ENCODE data around the gene NPRL2. TPM values are rescaled to one million over a fixed set of nuclear protein-coding genes. Genes with fewer than 3 reads are reported as not detected.
A peak's percentile ranks its signal among the peaks of the same experiment; 100 is the strongest.

The NPRL2 gene
- total RNA-seq, 1 experiment from 2014 or later, result 20.6 TPM

- TF ChIP-seq ZNF138 (CRISPR knock-in tag; conservative IDR thresholded peaks at IDR 0.05) (peak; percentile 84), TP53 (CRISPR knock-in tag; IDR thresholded peaks at IDR 0.05) (peak; percentile 94; the same call in 1 of the 2 replicates), ARID4B (CRISPR knock-in tag; IDR thresholded peaks at IDR 0.05; ENCODE audit: borderline replicate concordance) (peak; percentile 93; the same call in 1 of the 2 replicates), SMAD4 (CRISPR knock-in tag; IDR thresholded peaks at IDR 0.05) (peak; percentile 75; the same call in 1 of the 2 replicates), USF2 (CRISPR knock-in tag; IDR thresholded peaks at IDR 0.05) (peak; percentile 42), KAT7 (CRISPR knock-in tag; IDR thresholded peaks at IDR 0.05; ENCODE audit: borderline replicate concordance) (peak; percentile 4), ZNF423 (CRISPR knock-in tag; IDR thresholded peaks at IDR 0.05) (no peak), NR3C1 (CRISPR knock-in tag; conservative IDR thresholded peaks at IDR 0.05; ENCODE audit: low read depth) (no peak), STAT6 (CRISPR knock-in tag; conservative IDR thresholded peaks at IDR 0.05; ENCODE audit: low read depth) (peak; percentile 48; the same call in 1 of the 2 replicates), MAX (CRISPR knock-in tag; IDR thresholded peaks at IDR 0.05) (peak; percentile 98), TEAD1 (CRISPR knock-in tag; IDR thresholded peaks at IDR 0.05) (peak; percentile 94), MYBL2 (CRISPR knock-in tag; IDR thresholded peaks at IDR 0.05) (no peak), ZNF232 (CRISPR knock-in tag; IDR thresholded peaks at IDR 0.05) (peak; percentile 93; the same call in 1 of the 2 replicates), SOX15 (CRISPR knock-in tag; IDR thresholded peaks at IDR 0.05) (no peak), ETV6 (CRISPR knock-in tag; IDR thresholded peaks at IDR 0.05) (peak; percentile 96), JAZF1 (CRISPR knock-in tag; IDR thresholded peaks at IDR 0.05) (no peak)
Measured at GRCh38 chr3:50350527-50351322, at the start of gene NPRL2, which contains the start of gene CYB561D2 (continued).

GRCh38 chr3:50396502-50396901 is 45.9 kb upstream of the NPRL2 start:
- no peak overlapping the region for H3K27ac Mint-ChIP-seq
- H3K4me3 Mint-ChIP-seq, result no peak overlapping the region
- ATAC-seq (no peak), DNase-seq (ENCODE audit: low spot score) (no peak)
- H3K36me3 Mint-ChIP-seq, result no peaks in the 10 kb centered on the region
- H3K9me3 Mint-ChIP-seq, result no peaks in the 10 kb centered on the region
- H3K27me3 Mint-ChIP-seq (ENCODE audit: low read depth), result no peaks in the 10 kb centered on the region
- ChIA-PET POLR2A (no interaction called here), CTCF (interaction anchor here (0.9 to 2.1 kb wide), 2 partner anchors 19 to 146 kb away, joined by 3 to 7 read pairs; no protein-coding TSS in a partner anchor)
- no peaks in the 10 kb centered on the region for H3K4me1 Mint-ChIP-seq
- no peak for TF ChIP-seq E2F4 (CRISPR knock-in tag; IDR thresholded peaks at IDR 0.05; ENCODE audit: borderline replicate concordance, low read depth)
- TF ChIP-seq TP53 (CRISPR knock-in tag; IDR thresholded peaks at IDR 0.05), result no peak
- TF ChIP-seq ZBTB43 (CRISPR knock-in tag; IDR thresholded peaks at IDR 0.05), result no peak
- no peak for TF ChIP-seq TEAD4 (CRISPR knock-in tag; IDR thresholded peaks at IDR 0.05)
- TF ChIP-seq GABPB1 (CRISPR knock-in tag; IDR thresholded peaks at IDR 0.05), result no peak
- TF ChIP-seq ATF3 (CRISPR knock-in tag; conservative IDR thresholded peaks at IDR 0.05), result no peak
- no peak for TF ChIP-seq HMGA2 (CRISPR knock-in tag; IDR thresholded peaks at IDR 0.05)
- no peak for TF ChIP-seq ZMAT4 (CRISPR knock-in tag; IDR thresholded peaks at IDR 0.05)

Data from WTC11 (cell line).